ENCODE measurements around the gene PRSS8. TPM values are rescaled to one million over a fixed set of nuclear protein-coding genes. Genes with fewer than 3 reads are reported as not detected.

Gene PRSS8
- total and polyA plus RNA-seq, 2 donors (not counting 3 experiments of a cell fraction or from before 2014, with no cell fraction given), result 0.12 TPM; not detected in 1

DNA sequence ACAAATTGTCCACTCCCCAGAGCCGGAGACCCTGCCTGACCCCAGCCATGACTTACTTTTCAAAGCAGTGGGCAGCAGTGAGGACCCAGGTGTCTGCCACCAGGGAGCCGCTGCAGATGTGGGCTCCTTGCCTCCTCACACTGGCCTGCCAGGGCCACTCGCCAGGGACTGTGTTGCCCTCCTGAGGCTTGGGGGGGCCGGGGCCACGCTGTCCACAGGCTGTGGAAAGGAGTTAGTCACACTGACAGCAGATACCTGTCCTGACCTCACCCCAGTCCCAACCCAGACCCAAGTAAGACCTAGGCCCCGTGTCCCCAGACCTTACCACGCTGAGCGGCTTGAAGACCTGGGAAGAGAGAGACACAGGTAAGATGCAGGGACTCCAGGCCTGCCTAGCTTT, 48.0 kb downstream of the PRSS8 start:
- TF ChIP-seq EZH2 (IDR thresholded peaks at IDR 0.05; ENCODE audit: borderline replicate concordance, low read depth, low read length, severe bottlenecking) (no peak), POLR2AphosphoS5 (IDR thresholded peaks at IDR 0.05; ENCODE audit: insufficient read depth, low read depth, low read length) (no peak), CTCF (IDR thresholded peaks at IDR 0.05; ENCODE audit: extremely low read depth in 1 of 2, insufficient read depth in 1 of 2, low read depth in 1 of 2, low read length in 2 of 2) (no peak), GATA2 (IDR thresholded peaks at IDR 0.05; ENCODE audit: insufficient read depth, insufficient read length, low read depth, low read length) (no peak), FOS (IDR thresholded peaks at IDR 0.05; ENCODE audit: borderline replicate concordance, insufficient read depth, low read length) (no peak), MYC (IDR thresholded peaks at IDR 0.05; ENCODE audit: low read depth, low read length) (no peak), JUN (IDR thresholded peaks at IDR 0.05; ENCODE audit: borderline replicate concordance, insufficient read depth, insufficient read length, low read depth) (no peak), POLR2A (IDR thresholded peaks at IDR 0.05; ENCODE audit: low read depth, low read length) (no peak)
- TF ChIP-seq, protein P1, sequence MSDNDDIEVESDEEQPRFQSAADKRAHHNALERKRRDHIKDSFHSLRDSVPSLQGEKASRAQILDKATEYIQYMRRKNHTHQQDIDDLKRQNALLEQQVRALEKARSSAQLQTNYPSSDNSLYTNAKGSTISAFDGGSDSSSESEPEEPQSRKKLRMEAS (IDR thresholded peaks at IDR 0.05; ENCODE audit: insufficient read depth, insufficient read length), result no peak
- no peak for FAIRE-seq
- no peaks in the 10 kb centered on the region for H3K9me3 ChIP-seq (replicated peaks; ENCODE audit: control insufficient read depth, insufficient read depth, low read length)
- POLR2A ChIA-PET, result interaction anchor here (0.6 kb wide), 1 partner anchor 93 kb away, joined by 3 read pairs; no protein-coding TSS in a partner anchor
- H3K36me3 ChIP-seq (ENCODE audit: control insufficient read depth in 2 of 2, extremely low read depth in 1 of 2, insufficient read depth in 2 of 2, low read length in 2 of 2), result peaks cover 2 to 12% of the 10 kb centered on the region in 2 experiments
- H4K20me1 ChIP-seq (replicated peaks; ENCODE audit: control insufficient read depth, extremely low read depth, insufficient read depth, low read length), result no peaks in the 10 kb centered on the region
- BruUV-seq (replicated peaks), result no TSS peak
- H3K79me2 ChIP-seq (ENCODE audit: control insufficient read depth, insufficient read depth, low read length), result peaks cover 2% of the 10 kb centered on the region
- H3K27me3 ChIP-seq (ENCODE audit: control insufficient read depth in 2 of 2, insufficient read depth in 2 of 2, low read length in 2 of 2), result no peaks in the 10 kb centered on the region
- dilution Hi-C loops (cut with MboI; ENCODE audit: extremely low pct_ligation_motif_present, low sequenced_read_pairs) (no loop called here), intact Hi-C loops (cut with micrococcal nuclease) (no loop called here)
- no peak overlapping the region for H3K27ac ChIP-seq (ENCODE audit: insufficient read depth, low read depth, low read length)
- no peak overlapping the region for H3K9ac ChIP-seq (replicated peaks; ENCODE audit: extremely low read depth, insufficient read depth, low read length)
- H2AFZ ChIP-seq (ENCODE audit: low read depth, low read length), result no peak overlapping the region
- CTCF ChIA-PET, result interaction anchor here (0.8 kb wide), 1 partner anchor 103 kb away, joined by 4 read pairs; the partner anchor contains the start of gene HSD3B7
- no peak for DNase-seq (ENCODE audit: low read depth, low spot score)
- H3K4me2 ChIP-seq (ENCODE audit: insufficient read depth, low read length), result no peak overlapping the region
- H3K4me1 ChIP-seq (ENCODE audit: control insufficient read depth, extremely low read depth, insufficient read depth, low read length), result no peaks in the 10 kb centered on the region
- no peak overlapping the region for H3K4me3 ChIP-seq (replicated peaks in 1 of 3; ENCODE audit: insufficient read depth in 1 of 3, low read depth in 1 of 3, low read length in 3 of 3)
- H3K9me1 ChIP-seq (replicated peaks; ENCODE audit: control insufficient read depth, extremely low read depth, insufficient read depth, low read length), result no peaks in the 10 kb centered on the region

Data from endothelial cell of umbilical vein (primary cell).